ENCODE data around the gene ZP1.

Gene ZP1

DNA sequence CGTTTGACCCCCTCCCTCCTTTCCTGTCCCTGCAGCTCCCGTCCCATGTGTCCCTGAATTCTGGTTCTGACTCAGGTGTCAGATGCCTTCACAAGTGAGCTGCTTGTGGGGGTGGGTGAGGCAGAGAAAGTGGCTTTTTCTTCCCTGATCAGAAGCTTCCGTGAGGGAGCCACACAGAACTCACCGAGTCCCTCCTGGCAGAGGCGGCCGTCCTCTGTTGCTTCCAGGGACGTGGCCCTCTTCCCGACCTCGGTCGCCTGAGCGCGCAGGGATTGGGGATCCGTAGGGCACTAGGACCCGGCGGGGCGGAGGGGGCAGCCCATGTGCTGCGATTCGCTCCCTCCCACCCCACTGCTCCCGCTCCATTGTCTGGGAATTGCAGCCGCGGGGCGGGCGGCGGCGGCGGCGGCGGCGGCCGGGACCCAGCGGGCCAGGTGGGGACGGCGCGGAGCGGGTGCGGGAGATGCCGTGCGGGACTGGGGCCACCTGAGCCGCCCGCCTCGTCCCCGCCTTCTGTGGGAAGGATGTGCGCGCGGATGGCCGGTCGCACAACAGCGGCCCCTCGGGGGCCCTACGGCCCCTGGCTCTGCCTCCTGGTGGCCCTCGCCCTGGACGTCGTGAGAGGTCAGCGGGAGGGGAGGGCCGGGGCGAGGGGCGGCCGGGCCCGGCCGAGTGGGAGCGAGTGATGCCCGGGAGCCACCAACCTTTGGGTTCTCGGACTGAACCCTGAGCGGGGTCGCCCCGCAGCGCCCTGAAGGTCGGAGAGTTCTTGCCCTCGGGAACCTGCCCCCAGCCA is 57.0 kb downstream of the ZP1 start, which contains the start of gene TMEM132A:
Gene TMEM132A (plus strand): TSS at position 351 of the 796 bp plus-strand sequence. CDS start 174 bp downstream, at position 525.
- Histone ChIP-seq H4K20me1 (ENCODE audit: control insufficient read depth, insufficient read depth, low read depth, low read length) (no peaks in the 10 kb centered on the region), H3K27me3 (ENCODE audit: control insufficient read depth, low read length) (peaks cover 7% of the 10 kb centered on the region), H3F3A (ENCODE audit: control insufficient read depth, insufficient read depth) (peaks cover 3% of the 10 kb centered on the region; the same call in 1 of the 2 replicates), H3K9me3 (ENCODE audit: control insufficient read depth, insufficient read depth, low read length) (no peaks in the 10 kb centered on the region), H3K4me1 (ENCODE audit: control insufficient read depth, low read length) (peaks cover 27% of the 10 kb centered on the region), H3K9me2 (replicated peaks; ENCODE audit: control insufficient read depth, low read length) (no peaks in the 10 kb centered on the region), H3K4me3 (ENCODE audit: low read length) (peak within 1 kb of the TSS; percentile 76), H3K36me3 (ENCODE audit: control insufficient read depth, low read length) (peaks cover 39% of the 10 kb centered on the region), H3K4me2 (ENCODE audit: low read length) (peak within 1 kb of the TSS; percentile 82), H3K79me2 (ENCODE audit: control insufficient read depth, low read length) (peaks cover 6% of the 10 kb centered on the region), H3K27ac (ENCODE audit: low read depth, low read length) (no peak within 1 kb of the TSS)
- TF ChIP-seq EZH2phosphoT487 (IDR thresholded peaks at IDR 0.05; ENCODE audit: borderline replicate concordance, low read length) (no peak), CTCF (IDR thresholded peaks at IDR 0.05; ENCODE audit: low read depth, low read length, poor library complexity, severe bottlenecking) (no peak)

Measured in DOHH2 (cell line).